Endothelial cell of umbilical vein (primary cell): ENCODE measurements around the gene FHOD3. TPM values are rescaled to one million over a fixed set of nuclear protein-coding genes. Genes with fewer than 3 reads are reported as not detected.
A peak's percentile ranks its signal among the peaks of the same experiment; 100 is the strongest.

ENCODE experiments used
- BruUV-seq: library from RNA; stranded (reverse); fragments of 400-500 nt; replicated peaks from 2 replicates; lab custom pipeline; 2021; lab: Mats Ljungman, UMichigan
- CTCF ChIA-PET: fragments of 300-600, 350-600 bp; sonication (Branson Sonifier 250); formaldehyde crosslinking; loops from one replicate; lab custom pipeline; 2021; ENCODE audit warnings: antibody characterized with exemption, inconsistent platforms; lab: Charles Lee
- POLR2A ChIA-PET: fragments of 300-600, 350-600 bp; sonication (Branson Sonifier 250); formaldehyde crosslinking; loops from one replicate; lab custom pipeline; 2021; ENCODE audit warnings: antibody characterized with exemption, inconsistent platforms; lab: Charles Lee
- DNase-seq: peaks from one replicate; pipeline ENCODE4 v3.0.0-alpha.2; 2011; ENCODE audit warnings: low read depth, low spot score
- FAIRE-seq: peaks from 2 replicates; lab custom pipeline; 2011; peaks lifted over from hg19 to GRCh38; lab: Jason Lieb, UNC
- H2AFZ ChIP-seq: 2 replicates; pipeline ENCODE4 v1.6.0; 2012; ENCODE audit warnings: low read depth, low read length, control low read depth, inconsistent platforms
- H3K27ac ChIP-seq: 2 replicates; pipeline ENCODE4 v1.5.1; 2011; ENCODE audit warnings: low read depth, mild to moderate bottlenecking, control low read depth, low read length, moderate library complexity; ENCODE audit not compliant: insufficient read depth
- H3K27me3 ChIP-seq, 2 experiments: 2 replicates each; pipeline versions ENCODE4 v1.6.0 to v1.6.1; 2011; ENCODE audit warnings: low read length in 2 of 2, mixed read lengths in 1 of 2; ENCODE audit not compliant: control insufficient read depth in 2 of 2, insufficient read depth in 2 of 2
- H3K36me3 ChIP-seq, 2 experiments: 2 replicates in 1 of 2; 3 replicates in 1 of 2; pipeline ENCODE4 v1.5.1; 2011; ENCODE audit warnings: low read length in 2 of 2, mild to moderate bottlenecking in 1 of 2, moderate library complexity in 1 of 2; ENCODE audit not compliant: control insufficient read depth in 2 of 2, insufficient read depth in 2 of 2; ENCODE audit errors: extremely low read depth in 1 of 2
- H3K4me1 ChIP-seq: 3 replicates; pipeline ENCODE4 v1.5.1; 2011; ENCODE audit warnings: mild to moderate bottlenecking, low read length; ENCODE audit not compliant: control insufficient read depth, insufficient read depth; ENCODE audit errors: extremely low read depth
- H3K4me2 ChIP-seq: 2 replicates; pipeline ENCODE4 v1.6.1; 2011; ENCODE audit warnings: low read length, control low read depth, mixed read lengths; ENCODE audit not compliant: insufficient read depth
- H3K4me3 ChIP-seq, 3 experiments: fragments of 200-600 bp in 1 of 3; sonication (generic), shearing (Covaris generic) in 1 of 3; replicated peaks in 1 of 3; 2 replicates each; pipeline ENCODE4 v1.5.1; 2011 to 2016; ENCODE audit warnings: control low read depth in 3 of 3, low read length in 3 of 3, mild to moderate bottlenecking in 2 of 3, inconsistent platforms in 1 of 3, low read depth in 1 of 3, moderate library complexity in 1 of 3; ENCODE audit not compliant: insufficient read depth in 1 of 3
- H3K79me2 ChIP-seq: 2 replicates; pipeline ENCODE4 v1.6.0; 2012; ENCODE audit warnings: low read length, inconsistent platforms; ENCODE audit not compliant: control insufficient read depth, insufficient read depth
- H3K9ac ChIP-seq: replicated peaks from 2 replicates; pipeline ENCODE3; 2011; ENCODE audit warnings: low read length, control low read depth; ENCODE audit not compliant: insufficient read depth; ENCODE audit errors: extremely low read depth
- H3K9me1 ChIP-seq: replicated peaks from 3 replicates; pipeline ENCODE4 v1.6.0; 2011; ENCODE audit warnings: mild to moderate bottlenecking, low read length; ENCODE audit not compliant: control insufficient read depth, insufficient read depth; ENCODE audit errors: extremely low read depth
- H3K9me3 ChIP-seq: replicated peaks from 2 replicates; pipeline ENCODE4 v1.5.1; 2012; ENCODE audit warnings: low read length, inconsistent platforms; ENCODE audit not compliant: control insufficient read depth, insufficient read depth
- H4K20me1 ChIP-seq: replicated peaks from 2 replicates; pipeline ENCODE3; 2011; ENCODE audit warnings: mild to moderate bottlenecking, low read length; ENCODE audit not compliant: control insufficient read depth, insufficient read depth; ENCODE audit errors: extremely low read depth
- EZH2 ChIP-seq: IDR thresholded peaks from 2 replicates; pipeline ENCODE4 v1.6.1; 2012; ENCODE audit warnings: borderline replicate concordance, low read depth, mild to moderate bottlenecking, moderate library complexity, low read length, inconsistent platforms; ENCODE audit not compliant: severe bottlenecking
- FOS ChIP-seq: IDR thresholded peaks from 2 replicates; pipeline ENCODE4 v1.6.1; 2011; ENCODE audit warnings: mild to moderate bottlenecking, low read length, moderate library complexity, borderline replicate concordance; ENCODE audit not compliant: insufficient read depth
- GATA2 ChIP-seq: IDR thresholded peaks from 2 replicates; pipeline ENCODE4 v1.7.0; 2011; ENCODE audit warnings: low read depth, mild to moderate bottlenecking, moderate library complexity, mixed read lengths, low read length; ENCODE audit not compliant: insufficient read length, insufficient read depth
- JUN ChIP-seq: IDR thresholded peaks from 2 replicates; pipeline ENCODE4 v1.6.1; 2011; ENCODE audit warnings: borderline replicate concordance, low read depth; ENCODE audit not compliant: insufficient read length, insufficient read depth
- MAX ChIP-seq: IDR thresholded peaks from 2 replicates; pipeline ENCODE4 v1.6.1; 2011; ENCODE audit not compliant: insufficient read depth, insufficient read length
- MYC ChIP-seq: IDR thresholded peaks from one replicate; pipeline ENCODE4 v1.6.1; 2011; ENCODE audit warnings: mild to moderate bottlenecking, low read depth, low read length
- POLR2A ChIP-seq: IDR thresholded peaks from 2 replicates; pipeline ENCODE4 v1.6.1; 2012; ENCODE audit warnings: low read depth, mild to moderate bottlenecking, control low read depth, low read length
- POLR2AphosphoS5 ChIP-seq: IDR thresholded peaks from 2 replicates; pipeline ENCODE4 v1.6.1; 2012; ENCODE audit warnings: low read depth, mild to moderate bottlenecking, control low read depth, low read length, moderate library complexity; ENCODE audit not compliant: insufficient read depth
- dilution Hi-C: fragments of 300-500 bp; cut with MboI; formaldehyde crosslinking; loops from one replicate; pipeline ENCODE4 v1.15.0; 2019; ENCODE audit warnings: low sequenced_read_pairs; ENCODE audit not compliant: extremely low pct_ligation_motif_present
- intact Hi-C: fragments of 100-400 bp; cut with micrococcal nuclease; formaldehyde crosslinking; loops from one replicate; pipeline ENCODE4 v1.10.0; 2022
- polyA plus RNA-seq, 4 experiments: library from polyadenylated mRNA; depleted of rRNA in 3 of 4; stranded (reverse) in 3 of 4; unstranded in 1 of 4; fragments of >200 nt; gene quantifications; 2 replicates each; pipeline versions ENCODE4 v1.2.1 to v1.2.3, GENCODE V29; 2011 to 2012; ENCODE audit warnings: missing spikeins in 1 of 4
- total RNA-seq: library from RNA; stranded (reverse); gene quantifications from 2 replicates; pipeline ENCODE4 v1.2.3, GENCODE V29; 2021
- TF ChIP-seq, protein P1 (sequence below), 2 donors: IDR thresholded peaks; 1 replicate in 1 of 2; 2 replicates in 1 of 2; pipeline ENCODE4 v1.5.1; 2011; ENCODE audit warnings: low read length in 2 of 2, mild to moderate bottlenecking in 2 of 2, moderate library complexity in 2 of 2, control low read depth in 1 of 2, inconsistent platforms in 1 of 2, low read depth in 1 of 2; ENCODE audit not compliant: insufficient read depth in 1 of 2; ENCODE audit errors: extremely low read depth in 1 of 2

FHOD3 gene
- total and polyA plus RNA-seq, 2 donors (not counting 3 experiments of a cell fraction or from before 2014, with no cell fraction given): 0.06 to 1.5 TPM

- H3K9me3 ChIP-seq: no peaks in the 10 kb centered on the region
- no peak for TF ChIP-seq FOS
- TF ChIP-seq, protein P1, sequence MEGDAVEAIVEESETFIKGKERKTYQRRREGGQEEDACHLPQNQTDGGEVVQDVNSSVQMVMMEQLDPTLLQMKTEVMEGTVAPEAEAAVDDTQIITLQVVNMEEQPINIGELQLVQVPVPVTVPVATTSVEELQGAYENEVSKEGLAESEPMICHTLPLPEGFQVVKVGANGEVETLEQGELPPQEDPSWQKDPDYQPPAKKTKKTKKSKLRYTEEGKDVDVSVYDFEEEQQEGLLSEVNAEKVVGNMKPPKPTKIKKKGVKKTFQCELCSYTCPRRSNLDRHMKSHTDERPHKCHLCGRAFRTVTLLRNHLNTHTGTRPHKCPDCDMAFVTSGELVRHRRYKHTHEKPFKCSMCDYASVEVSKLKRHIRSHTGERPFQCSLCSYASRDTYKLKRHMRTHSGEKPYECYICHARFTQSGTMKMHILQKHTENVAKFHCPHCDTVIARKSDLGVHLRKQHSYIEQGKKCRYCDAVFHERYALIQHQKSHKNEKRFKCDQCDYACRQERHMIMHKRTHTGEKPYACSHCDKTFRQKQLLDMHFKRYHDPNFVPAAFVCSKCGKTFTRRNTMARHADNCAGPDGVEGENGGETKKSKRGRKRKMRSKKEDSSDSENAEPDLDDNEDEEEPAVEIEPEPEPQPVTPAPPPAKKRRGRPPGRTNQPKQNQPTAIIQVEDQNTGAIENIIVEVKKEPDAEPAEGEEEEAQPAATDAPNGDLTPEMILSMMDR (IDR thresholded peaks at IDR 0.05; ENCODE audit: extremely low read depth in 1 of 2, insufficient read depth in 1 of 2, low read depth in 1 of 2, low read length in 2 of 2): peak; percentile 39 to 43
- no peak overlapping the region for H2AFZ ChIP-seq
- H4K20me1 ChIP-seq: no peaks in the 10 kb centered on the region
- H3K4me2 ChIP-seq: no peak overlapping the region
- ChIA-PET CTCF (interaction anchor here (0.9 to 3.6 kb wide), 9 partner anchors 12 to 477 kb away, joined by 3 to 41 read pairs (median 5); no protein-coding TSS in a partner anchor), POLR2A (no interaction called here)
- BruUV-seq: no TSS peak
- H3K79me2 ChIP-seq: no peaks in the 10 kb centered on the region
- H3K9me1 ChIP-seq: no peaks in the 10 kb centered on the region
- H3K4me3 ChIP-seq: no peak overlapping the region
- no peak overlapping the region for H3K27ac ChIP-seq
- H3K4me1 ChIP-seq: no peaks in the 10 kb centered on the region
- H3K27me3 ChIP-seq: peaks cover 2 to 4% of the 10 kb centered on the region in 2 experiments
- intact Hi-C loops (loop anchor here (1.0 to 10.0 kb wide), 4 partner anchors 63 to 557 kb away; partner anchors contain the start of gene FHOD3), dilution Hi-C loops (no loop called here)
- H3K9ac ChIP-seq: no peak overlapping the region
- DNase-seq (peak; percentile 44), FAIRE-seq (peak; percentile 74)
- H3K36me3 ChIP-seq: no peaks in the 10 kb centered on the region
Measured at GRCh38 chr18:36572135-36572856, 274.8 kb downstream of the FHOD3 start.

DNA sequence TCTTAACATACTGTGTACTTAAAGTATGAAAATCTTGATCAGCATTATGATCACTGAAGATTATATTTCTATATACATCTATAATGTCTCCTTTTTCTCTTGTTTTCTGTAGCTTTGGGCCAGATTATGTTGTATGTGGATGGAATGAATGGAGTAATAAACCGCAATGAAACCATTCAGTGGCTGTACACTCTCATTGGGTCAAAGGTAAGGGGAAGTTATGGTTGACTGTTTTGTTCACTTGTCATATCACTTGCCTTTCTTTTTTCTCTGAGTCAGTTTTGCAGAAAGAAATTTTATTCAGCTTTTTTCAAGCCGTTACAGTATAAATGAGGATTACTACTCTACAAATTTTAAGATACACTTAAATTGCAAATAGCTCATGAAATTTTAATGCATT, 278.8 kb downstream of the FHOD3 start:
- no peaks in the 10 kb centered on the region for H3K4me1 ChIP-seq
- ChIA-PET POLR2A (no interaction called here), CTCF (interaction anchor here (1.0 to 1.4 kb wide), 4 partner anchors 12 to 480 kb away, joined by 3 to 7 read pairs (median 3); no protein-coding TSS in a partner anchor)
- no peaks in the 10 kb centered on the region for H3K36me3 ChIP-seq
- no peak for TF ChIP-seq EZH2
- no peak for TF ChIP-seq JUN
- no peak for TF ChIP-seq MAX
- TF ChIP-seq MYC: no peak
- TF ChIP-seq POLR2A: no peak
- no peak for TF ChIP-seq GATA2
- TF ChIP-seq FOS: no peak
- TF ChIP-seq, protein P1 (IDR thresholded peaks at IDR 0.05; ENCODE audit: extremely low read depth in 1 of 2, insufficient read depth in 1 of 2, low read depth in 1 of 2, low read length in 2 of 2): no peak
- no peak for TF ChIP-seq POLR2AphosphoS5
- H3K4me2 ChIP-seq: no peak overlapping the region
- H2AFZ ChIP-seq: no peak overlapping the region
- no peak for DNase-seq
- intact Hi-C loops: loop anchor here (10.0 kb wide), 2 partner anchors 58 to 562 kb away; no protein-coding TSS in a partner anchor
- no peaks in the 10 kb centered on the region for H3K9me3 ChIP-seq
- BruUV-seq: no TSS peak
- H3K79me2 ChIP-seq: no peaks in the 10 kb centered on the region
- no peak overlapping the region for H3K4me3 ChIP-seq
- no peaks in the 10 kb centered on the region for H3K9me1 ChIP-seq
- H3K27me3 ChIP-seq: peaks cover 2% of the 10 kb centered on the region in 2 experiments
- dilution Hi-C loops: no loop called here
- H3K9ac ChIP-seq: no peak overlapping the region
- no peak for FAIRE-seq
- H4K20me1 ChIP-seq: no peaks in the 10 kb centered on the region
- no peak overlapping the region for H3K27ac ChIP-seq
